Trophoblast cell (in vitro differentiated cells and primary cell): ENCODE measurements around the gene DDRGK1.

Experiments used
- DNase-seq, 2 donors: peaks; one replicate each; pipeline ENCODE4 v3.0.0-alpha.2; 2016
- H2AFZ ChIP-seq: 2 replicates; pipeline ENCODE4 v1.6.1; 2013; ENCODE audit warnings: low read length, moderate library complexity, mild to moderate bottlenecking; ENCODE audit not compliant: insufficient read depth, poor library complexity
- H2AK5ac ChIP-seq: 2 replicates; pipeline ENCODE4 v1.6.1; 2013; ENCODE audit warnings: mild to moderate bottlenecking, low read length
- H2BK120ac ChIP-seq: 2 replicates; pipeline ENCODE4 v1.6.1; 2013; ENCODE audit warnings: low read length, mild to moderate bottlenecking, moderate library complexity; ENCODE audit not compliant: insufficient read depth, poor library complexity
- H2BK12ac ChIP-seq: 2 replicates; pipeline ENCODE4 v1.6.1; 2013; ENCODE audit warnings: mild to moderate bottlenecking, low read length, moderate library complexity
- H2BK5ac ChIP-seq: 2 replicates; pipeline ENCODE4 v1.6.1; 2013; ENCODE audit warnings: low read length, low read depth, moderate library complexity, mild to moderate bottlenecking; ENCODE audit not compliant: poor library complexity
- H3K14ac ChIP-seq: 2 replicates; pipeline ENCODE4 v1.6.1; 2013; ENCODE audit warnings: mild to moderate bottlenecking, low read length
- H3K18ac ChIP-seq: 2 replicates; pipeline ENCODE4 v1.6.1; 2013; ENCODE audit warnings: mild to moderate bottlenecking, low read length
- H3K23ac ChIP-seq: 2 replicates; pipeline ENCODE4 v1.6.1; 2013; ENCODE audit warnings: low read length
- H3K27ac ChIP-seq: 2 replicates; pipeline ENCODE4 v1.5.1; 2013; ENCODE audit warnings: low read depth, mild to moderate bottlenecking, inconsistent platforms, low read length, moderate library complexity
- H3K27me3 ChIP-seq: 2 replicates; pipeline ENCODE4 v1.6.1; 2013; ENCODE audit warnings: inconsistent platforms, mild to moderate bottlenecking, low read length, moderate library complexity; ENCODE audit not compliant: insufficient read depth
- H3K36me3 ChIP-seq, 2 experiments: 1 replicate in 1 of 2; 2 replicates in 1 of 2; pipeline ENCODE4 v1.6.1; 2013; ENCODE audit warnings: low read length in 2 of 2, mild to moderate bottlenecking in 2 of 2, moderate library complexity in 1 of 2; ENCODE audit not compliant: insufficient read depth in 2 of 2, control insufficient read depth in 1 of 2
- H3K4ac ChIP-seq: 2 replicates; pipeline ENCODE4 v1.6.1; 2013; ENCODE audit warnings: low read depth, mild to moderate bottlenecking, low read length, moderate library complexity
- H3K4me1 ChIP-seq, 2 experiments: 1 replicate in 1 of 2; 2 replicates in 1 of 2; pipeline ENCODE4 v1.6.1; 2013; ENCODE audit warnings: low read length in 2 of 2, mild to moderate bottlenecking in 2 of 2, moderate library complexity in 1 of 2; ENCODE audit not compliant: insufficient read depth in 2 of 2, control insufficient read depth in 1 of 2
- H3K4me2 ChIP-seq: 2 replicates; pipeline ENCODE4 v1.6.1; 2013; ENCODE audit warnings: inconsistent platforms, mild to moderate bottlenecking, low read length, moderate library complexity
- H3K4me3 ChIP-seq: 2 replicates; pipeline ENCODE4 v1.5.1; 2013; ENCODE audit warnings: mild to moderate bottlenecking, low read depth, low read length, inconsistent platforms
- H3K79me1 ChIP-seq: one replicate; pipeline ENCODE4 v1.6.1; 2013; ENCODE audit warnings: low read length
- H3K79me2 ChIP-seq: 2 replicates; pipeline ENCODE4 v1.6.1; 2013; ENCODE audit warnings: low read length, mild to moderate bottlenecking; ENCODE audit not compliant: control insufficient read depth, insufficient read depth, poor library complexity
- H3K9ac ChIP-seq: 2 replicates; pipeline ENCODE4 v1.6.1; 2013; ENCODE audit warnings: mild to moderate bottlenecking, low read length
- H3K9me3 ChIP-seq: 2 replicates; pipeline ENCODE4 v1.6.1; 2013; ENCODE audit warnings: low read depth, mild to moderate bottlenecking, control low read depth, inconsistent platforms, low read length; ENCODE audit not compliant: insufficient read depth
- H4K12ac ChIP-seq: 2 replicates; pipeline ENCODE4 v1.6.1; 2013; ENCODE audit warnings: low read depth, mild to moderate bottlenecking, low read length, moderate library complexity
- H4K8ac ChIP-seq: 2 replicates; pipeline ENCODE4 v1.6.1; 2013; ENCODE audit warnings: low read depth, mild to moderate bottlenecking, low read length, moderate library complexity
- H4K91ac ChIP-seq: one replicate; pipeline ENCODE4 v1.6.1; 2013; ENCODE audit warnings: low read depth, mild to moderate bottlenecking, low read length, moderate library complexity
- WGBS: extraction: QIAGEN DNeasy Blood & Tissue Kit; methylation state at CpG from one replicate; pipeline ENCODE4 v1.1.7; 2013; ENCODE audit warnings: missing lambda C conversion rate; ENCODE audit not compliant: insufficient read length, insufficient coverage; ENCODE audit errors: extremely low coverage; 5-methylcytosine and 5-hydroxymethylcytosine counted together

Gene DDRGK1

GRCh38 chr20:3237958-3238615, 33.6 kb upstream of the DDRGK1 start:
- no peak overlapping the region for H3K9ac ChIP-seq
- peaks cover 9% of the 10 kb centered on the region for H3K79me1 ChIP-seq

GRCh38 chr20:3237011-3237957, 32.8 kb upstream of the DDRGK1 start:
- no peak overlapping the region for H4K91ac ChIP-seq
- H2BK12ac ChIP-seq = no peak overlapping the region
- no peak overlapping the region for H3K4me3 ChIP-seq
- no CpG with 5 or more reads among the region's 25 CpGs for WGBS
- H2AFZ ChIP-seq = no peak overlapping the region
- H3K4me1 ChIP-seq = peaks cover 11 to 12% of the 10 kb centered on the region in 2 experiments
- peaks cover 37% of the 10 kb centered on the region for H3K27me3 ChIP-seq
- H3K9me3 ChIP-seq = no peaks in the 10 kb centered on the region
- no peak overlapping the region for H2AK5ac ChIP-seq
- H2BK120ac ChIP-seq = no peak overlapping the region
- H3K79me1 ChIP-seq = peaks cover 9% of the 10 kb centered on the region
- no peak overlapping the region for H3K14ac ChIP-seq
- no peak overlapping the region for H3K4ac ChIP-seq
- no peak overlapping the region for H3K9ac ChIP-seq
- no peak overlapping the region for H2BK5ac ChIP-seq
- no peak overlapping the region for H4K8ac ChIP-seq
- DNase-seq = peak; percentile 50 to 81
- peaks cover 2% of the 10 kb centered on the region for H3K79me2 ChIP-seq
- H3K27ac ChIP-seq = no peak overlapping the region
- no peak overlapping the region for H3K18ac ChIP-seq
- H4K12ac ChIP-seq = no peak overlapping the region
- no peak overlapping the region for H3K23ac ChIP-seq
- H3K36me3 ChIP-seq = no peaks in the 10 kb centered on the region
- no peak overlapping the region for H3K4me2 ChIP-seq

More at GRCh38 chr20:3237958-3238615, 33.6 kb upstream of the DDRGK1 start:
- no peak overlapping the region for H4K8ac ChIP-seq
- peak overlapping the region; percentile 2 for H3K4me3 ChIP-seq
- peaks cover 2% of the 10 kb centered on the region for H3K79me2 ChIP-seq
- no peak overlapping the region for H3K18ac ChIP-seq
- peaks cover 11 to 12% of the 10 kb centered on the region in 2 experiments for H3K4me1 ChIP-seq
- WGBS = no CpG with 5 or more reads among the region's 59 CpGs
- H3K4ac ChIP-seq = no peak overlapping the region
- H3K27ac ChIP-seq = no peak overlapping the region
- peak overlapping the region; percentile 8 for H2AFZ ChIP-seq
- H3K9me3 ChIP-seq = no peaks in the 10 kb centered on the region
- no peaks in the 10 kb centered on the region for H3K36me3 ChIP-seq
- no peak for DNase-seq
- no peak overlapping the region for H3K23ac ChIP-seq
- H4K12ac ChIP-seq = no peak overlapping the region
- H2AK5ac ChIP-seq = no peak overlapping the region
- no peak overlapping the region for H2BK12ac ChIP-seq
- peak overlapping the region; percentile 68 for H3K4me2 ChIP-seq
- H2BK5ac ChIP-seq = no peak overlapping the region
- no peak overlapping the region for H2BK120ac ChIP-seq
- H3K14ac ChIP-seq = no peak overlapping the region
- peaks cover 37% of the 10 kb centered on the region for H3K27me3 ChIP-seq
- H4K91ac ChIP-seq = no peak overlapping the region

- Histone ChIP-seq H3K4ac (no peak overlapping the region), H3K27me3 (peaks cover 37% of the 10 kb centered on the region), H4K8ac (no peak overlapping the region), H3K9me3 (no peaks in the 10 kb centered on the region), H3K79me2 (peaks cover 2% of the 10 kb centered on the region), H3K4me1 (peaks cover 11 to 12% of the 10 kb centered on the region in 2 experiments), H2AK5ac (no peak overlapping the region), H3K4me3 (no peak overlapping the region), H4K91ac (no peak overlapping the region), H3K23ac (no peak overlapping the region), H3K9ac (no peak overlapping the region), H3K79me1 (peaks cover 9% of the 10 kb centered on the region), H2BK5ac (no peak overlapping the region), H4K12ac (no peak overlapping the region), H3K36me3 (no peaks in the 10 kb centered on the region), H2AFZ (no peak overlapping the region), H2BK12ac (no peak overlapping the region), H3K18ac (no peak overlapping the region), H3K4me2 (no peak overlapping the region), H2BK120ac (no peak overlapping the region), H3K14ac (no peak overlapping the region), H3K27ac (no peak overlapping the region)
- DNase-seq = peak; percentile 42 to 52
- WGBS = no CpG with 5 or more reads among the region's 4 CpGs
Observed at GRCh38 chr20:3235666-3236324, 31.3 kb upstream of the DDRGK1 start.

GRCh38 chr20:3233991-3234498, 29.6 kb upstream of the DDRGK1 start:
- Histone ChIP-seq H3K18ac (no peak overlapping the region), H2BK120ac (no peak overlapping the region), H3K4me3 (no peak overlapping the region), H3K23ac (no peak overlapping the region), H2BK5ac (no peak overlapping the region), H2BK12ac (no peak overlapping the region), H2AFZ (no peak overlapping the region), H4K12ac (no peak overlapping the region), H2AK5ac (no peak overlapping the region), H3K4me2 (no peak overlapping the region), H3K4me1 (peaks cover 4 to 6% of the 10 kb centered on the region in 2 experiments), H3K14ac (no peak overlapping the region), H3K27ac (no peak overlapping the region), H3K79me1 (no peaks in the 10 kb centered on the region), H3K36me3 (no peaks in the 10 kb centered on the region), H4K8ac (no peak overlapping the region), H3K9me3 (no peaks in the 10 kb centered on the region), H3K9ac (no peak overlapping the region), H3K79me2 (no peaks in the 10 kb centered on the region), H3K27me3 (peaks cover 25% of the 10 kb centered on the region), H4K91ac (no peak overlapping the region), H3K4ac (no peak overlapping the region)
- DNase-seq = no peak
- no CpG with 5 or more reads among the region's 25 CpGs for WGBS
